Hepatocyte (in vitro differentiated cells): ENCODE results near the gene RAPGEF5.

Source experiments
- EZH2 ChIP-seq: fragments of 200-600 bp; sonication (generic); IDR thresholded peaks from 2 replicates; pipeline ENCODE4 v1.6.1; 2016; ENCODE audit warnings: antibody characterized with exemption, mild to moderate bottlenecking, borderline replicate concordance
- EZH2phosphoT487 ChIP-seq: fragments of 200-600 bp; sonication (generic); IDR thresholded peaks from one replicate; pipeline ENCODE4 v1.6.1; 2018; ENCODE audit warnings: antibody characterized with exemption, mild to moderate bottlenecking, low read depth, moderate library complexity; ENCODE audit not compliant: unreplicated experiment, severe bottlenecking
- TF ChIP-seq, protein P1 (sequence below): fragments of 200-600 bp; sonication (generic); IDR thresholded peaks from 2 replicates; pipeline ENCODE4 v1.5.1; 2016; ENCODE audit warnings: antibody characterized with exemption, mild to moderate bottlenecking; ENCODE audit not compliant: poor library complexity

DNA sequence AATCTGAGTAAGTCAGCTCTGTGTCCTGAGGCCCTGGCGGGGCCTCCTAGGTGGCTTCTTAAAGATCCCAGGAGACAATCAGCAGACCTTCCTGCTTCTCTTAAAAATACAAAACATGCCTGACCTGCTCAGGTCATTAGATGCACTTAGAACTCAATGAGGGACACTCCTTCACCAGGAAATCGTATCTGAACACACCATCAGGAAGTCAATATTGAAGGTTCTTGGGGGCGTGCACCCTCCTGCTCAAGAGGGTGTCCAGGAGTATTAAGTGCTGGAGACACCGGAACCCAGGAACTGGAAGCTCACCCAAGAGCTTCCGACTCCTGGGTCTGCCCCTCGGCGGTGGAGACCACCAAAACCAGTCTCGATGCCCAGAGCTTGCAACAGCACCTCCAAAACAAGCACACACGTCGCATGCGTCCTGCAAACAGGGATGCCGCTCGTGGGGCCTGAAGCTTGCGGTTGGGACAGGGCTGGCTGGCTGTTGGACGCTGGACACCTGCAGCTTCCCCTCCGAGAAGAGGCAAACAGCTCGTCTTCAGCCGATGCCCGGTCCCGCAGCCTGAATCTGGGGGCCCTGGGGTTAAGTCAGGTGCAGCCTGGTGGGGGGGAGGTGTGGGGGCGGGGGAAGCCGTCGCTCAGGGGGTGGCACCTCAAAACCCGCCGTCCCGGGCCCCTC is 803 bp downstream of the RAPGEF5 start:
- TF ChIP-seq EZH2, result no peak
- TF ChIP-seq, protein P1, sequence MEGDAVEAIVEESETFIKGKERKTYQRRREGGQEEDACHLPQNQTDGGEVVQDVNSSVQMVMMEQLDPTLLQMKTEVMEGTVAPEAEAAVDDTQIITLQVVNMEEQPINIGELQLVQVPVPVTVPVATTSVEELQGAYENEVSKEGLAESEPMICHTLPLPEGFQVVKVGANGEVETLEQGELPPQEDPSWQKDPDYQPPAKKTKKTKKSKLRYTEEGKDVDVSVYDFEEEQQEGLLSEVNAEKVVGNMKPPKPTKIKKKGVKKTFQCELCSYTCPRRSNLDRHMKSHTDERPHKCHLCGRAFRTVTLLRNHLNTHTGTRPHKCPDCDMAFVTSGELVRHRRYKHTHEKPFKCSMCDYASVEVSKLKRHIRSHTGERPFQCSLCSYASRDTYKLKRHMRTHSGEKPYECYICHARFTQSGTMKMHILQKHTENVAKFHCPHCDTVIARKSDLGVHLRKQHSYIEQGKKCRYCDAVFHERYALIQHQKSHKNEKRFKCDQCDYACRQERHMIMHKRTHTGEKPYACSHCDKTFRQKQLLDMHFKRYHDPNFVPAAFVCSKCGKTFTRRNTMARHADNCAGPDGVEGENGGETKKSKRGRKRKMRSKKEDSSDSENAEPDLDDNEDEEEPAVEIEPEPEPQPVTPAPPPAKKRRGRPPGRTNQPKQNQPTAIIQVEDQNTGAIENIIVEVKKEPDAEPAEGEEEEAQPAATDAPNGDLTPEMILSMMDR, result no peak
- TF ChIP-seq EZH2phosphoT487, result no peak
